Psoas muscle (tissue), 8 donors: ENCODE measurements around the gene PSPN. TPM values are rescaled to one million over a fixed set of nuclear protein-coding genes. Genes with fewer than 3 reads are reported as not detected.
A peak's percentile ranks its signal among the peaks of the same experiment; 100 is the strongest.

Experiments used
- ATAC-seq, 4 donors: fragments of 200-7000 bp; cut with Tn5 transposase; one replicate each; pipeline ENCODE4 v1.9.1; 2020; ENCODE audit warnings: moderate library complexity in 3 of 4, mild to moderate bottlenecking in 2 of 4
- DNase-seq, 2 donors: peaks; one replicate each; pipeline ENCODE4 v3.0.0-alpha.2; 2020
- H3K27ac ChIP-seq: fragments of 200-600 bp; one replicate; pipeline ENCODE4 v1.8.0; 2022
- H3K27me3 ChIP-seq, 3 donors: fragments of 200-600 bp in 1 of 3; one replicate each; pipeline versions ENCODE4 v1.6.1 to v1.8.0; 2013 to 2022; ENCODE audit warnings: low read length in 2 of 3, mild to moderate bottlenecking in 2 of 3, moderate library complexity in 1 of 3; ENCODE audit not compliant: insufficient read depth in 3 of 3
- H3K36me3 ChIP-seq, 2 donors: fragments of 200-600 bp in 1 of 2; one replicate each; pipeline versions ENCODE4 v1.6.1 to v1.8.0; 2013 to 2022; ENCODE audit warnings: low read depth in 1 of 2, mild to moderate bottlenecking in 1 of 2, moderate library complexity in 1 of 2; ENCODE audit not compliant: insufficient read depth in 1 of 2
- H3K4me1 ChIP-seq: fragments of 200-600 bp; one replicate; pipeline ENCODE4 v1.8.0; 2022
- H3K4me3 ChIP-seq: fragments of 200-600 bp; one replicate; pipeline ENCODE4 v1.8.0; 2022; ENCODE audit warnings: mild to moderate bottlenecking
- H3K9me3 ChIP-seq: fragments of 200-600 bp; one replicate; pipeline ENCODE4 v1.8.0; 2022
- WGBS, 3 donors: extraction: QIAGEN DNeasy Blood & Tissue Kit; methylation state at CpG; one replicate each; pipeline versions ENCODE4 v1.1.6 to v1.1.7; 2013; 5-methylcytosine and 5-hydroxymethylcytosine counted together
- intact Hi-C, 2 donors: fragments of 100-400 bp; cut with DNase I; formaldehyde crosslinking; loops; one replicate each; pipeline versions ENCODE4 v1.11.0 to v1.14.2; 2022
- polyA plus RNA-seq, 3 donors: library from polyadenylated mRNA; stranded (reverse); fragments of 200-250 nt; gene quantifications; one replicate each; pipeline ENCODE4 v1.2.3, GENCODE V29; 2013
- total RNA-seq, 4 donors: library from RNA; stranded (reverse); fragmentation: NEBNext Ultra II Directional in 2 of 4; extraction: Animal tissue kit (Norgen Biotek cat#: 25700) in 2 of 4; gene quantifications; one replicate each; pipeline versions ENCODE4 v1.2.1 to v1.2.4, GENCODE V29; 2021 to 2023
- TF ChIP-seq, protein P1 (sequence below): fragments of 200-600 bp; IDR thresholded peaks from one replicate; pipeline ENCODE4 v1.8.0; 2022; ENCODE audit warnings: antibody characterized with exemption
- donor health status: healthy with polysubstance abuse.
- donor health status: DM: no; HTN: no; CAD: no; lungs with moderate emphysema.
- donor health status: Bipolar disorder and iron deficiency.
- donor health status: healthy.
- donor health status: DM: yes; HTN: yes; CAD: no.
- donor health status: DM: no; HTN: no; CAD: no.
- donor health status: DM: no; HTN: no; CAD: no.
- donor health status: DM: yes; HTN: yes; CAD: no.

Gene PSPN
- total and polyA plus RNA-seq, 7 donors: 0.34 to 1.3 (median 0.69) TPM

DNA sequence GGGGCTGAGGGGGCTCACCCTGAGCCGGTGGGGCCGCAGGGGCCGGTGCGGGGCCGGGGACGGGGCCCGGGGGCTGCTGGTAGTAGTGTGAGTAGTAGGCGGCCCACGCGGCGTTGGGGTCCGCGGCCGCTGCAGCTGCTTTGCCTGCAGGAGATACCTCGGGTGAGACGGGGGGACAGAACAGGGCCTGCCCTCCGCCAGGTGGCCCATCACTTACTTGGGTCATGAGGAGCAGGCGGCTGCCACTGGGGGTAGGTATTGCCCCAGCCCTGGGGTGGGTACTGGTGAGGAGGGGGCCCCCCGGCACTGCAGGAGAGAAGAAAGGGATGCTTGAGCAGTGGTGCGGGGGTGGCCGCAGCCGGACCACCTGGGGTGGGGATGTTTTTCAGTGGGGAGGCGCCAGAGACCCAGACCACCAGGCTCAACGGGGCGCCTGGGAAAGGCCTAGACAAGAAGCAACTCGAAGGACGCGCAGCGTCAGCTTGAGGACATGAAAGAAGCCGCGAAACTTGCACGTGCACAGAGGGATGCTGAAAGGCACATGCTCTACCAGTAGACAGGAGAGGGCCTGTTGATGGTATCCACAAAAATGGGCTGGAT is 40.0 kb upstream of the PSPN start:
- ATAC-seq (no peak), DNase-seq (no peak)
- whole genome bisulfite sequencing, 3 donors: 88 to 93% (median 89%) methylated on average over 26 to 32 of the region's 32 CpGs
- no peaks in the 10 kb centered on the region for H3K27me3 ChIP-seq
- intact Hi-C loops: no loop called here
- H3K36me3 ChIP-seq: peaks cover 15 to 76% of the 10 kb centered on the region in 2 donors
- H3K27ac ChIP-seq: no peak overlapping the region
- no peaks in the 10 kb centered on the region for H3K4me1 ChIP-seq
- no peaks in the 10 kb centered on the region for H3K9me3 ChIP-seq
- TF ChIP-seq, protein P1, sequence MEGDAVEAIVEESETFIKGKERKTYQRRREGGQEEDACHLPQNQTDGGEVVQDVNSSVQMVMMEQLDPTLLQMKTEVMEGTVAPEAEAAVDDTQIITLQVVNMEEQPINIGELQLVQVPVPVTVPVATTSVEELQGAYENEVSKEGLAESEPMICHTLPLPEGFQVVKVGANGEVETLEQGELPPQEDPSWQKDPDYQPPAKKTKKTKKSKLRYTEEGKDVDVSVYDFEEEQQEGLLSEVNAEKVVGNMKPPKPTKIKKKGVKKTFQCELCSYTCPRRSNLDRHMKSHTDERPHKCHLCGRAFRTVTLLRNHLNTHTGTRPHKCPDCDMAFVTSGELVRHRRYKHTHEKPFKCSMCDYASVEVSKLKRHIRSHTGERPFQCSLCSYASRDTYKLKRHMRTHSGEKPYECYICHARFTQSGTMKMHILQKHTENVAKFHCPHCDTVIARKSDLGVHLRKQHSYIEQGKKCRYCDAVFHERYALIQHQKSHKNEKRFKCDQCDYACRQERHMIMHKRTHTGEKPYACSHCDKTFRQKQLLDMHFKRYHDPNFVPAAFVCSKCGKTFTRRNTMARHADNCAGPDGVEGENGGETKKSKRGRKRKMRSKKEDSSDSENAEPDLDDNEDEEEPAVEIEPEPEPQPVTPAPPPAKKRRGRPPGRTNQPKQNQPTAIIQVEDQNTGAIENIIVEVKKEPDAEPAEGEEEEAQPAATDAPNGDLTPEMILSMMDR: no peak
- H3K4me3 ChIP-seq: no peak overlapping the region

DNA sequence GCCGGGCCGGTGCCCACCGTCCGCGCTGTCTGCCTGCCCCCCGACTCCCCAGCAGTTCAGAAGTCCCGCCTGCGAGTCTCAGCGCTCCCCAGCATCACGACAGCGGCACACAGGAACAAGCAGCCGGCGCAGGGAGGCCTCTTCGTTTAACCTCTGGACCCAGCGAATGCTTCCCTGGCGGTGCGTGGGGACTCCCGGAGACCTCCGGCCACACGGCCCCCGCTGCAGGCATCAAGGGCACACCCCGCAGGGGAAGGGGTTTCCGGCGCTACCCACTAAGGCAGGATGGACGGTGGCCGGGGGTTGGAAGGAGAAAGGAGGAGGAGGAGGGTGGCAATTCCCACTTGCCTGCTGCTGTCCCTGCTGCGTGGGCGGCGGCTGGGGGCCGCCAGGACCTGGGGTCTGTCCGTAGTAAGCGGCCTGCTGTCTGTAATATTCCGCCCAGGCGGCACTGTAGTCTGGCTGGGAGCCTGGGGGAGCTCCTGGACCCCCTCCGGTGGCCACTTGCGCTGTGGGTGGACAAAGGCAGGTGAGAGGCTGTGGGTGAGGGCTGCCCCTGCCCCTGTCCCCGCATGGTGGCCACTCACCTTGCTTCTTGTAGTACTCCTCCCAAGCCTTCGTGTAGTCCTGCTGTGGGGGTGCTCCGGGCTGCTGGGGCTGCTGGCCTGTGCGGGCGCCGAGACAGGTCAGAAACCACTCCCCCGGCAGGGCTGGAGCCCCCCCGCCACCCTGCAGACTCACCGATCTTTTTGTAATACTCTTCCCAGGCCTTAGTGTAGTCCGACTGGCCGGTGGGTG is 39.3 kb upstream of the PSPN start:
- H3K9me3 ChIP-seq: no peaks in the 10 kb centered on the region
- 89 to 92% (median 90%) methylated on average over 41 to 47 of the region's 47 CpGs for WGBS, 3 donors
- H3K4me1 ChIP-seq: no peaks in the 10 kb centered on the region
- peaks cover 15 to 69% of the 10 kb centered on the region in 2 donors for H3K36me3 ChIP-seq
- ATAC-seq (no peak), DNase-seq (peak in 1 of 2 donors; percentile 50)
- H3K27ac ChIP-seq: no peak overlapping the region
- TF ChIP-seq, protein P1: no peak
- H3K4me3 ChIP-seq: no peak overlapping the region
- no peaks in the 10 kb centered on the region for H3K27me3 ChIP-seq
- intact Hi-C loops: no loop called here

DNA sequence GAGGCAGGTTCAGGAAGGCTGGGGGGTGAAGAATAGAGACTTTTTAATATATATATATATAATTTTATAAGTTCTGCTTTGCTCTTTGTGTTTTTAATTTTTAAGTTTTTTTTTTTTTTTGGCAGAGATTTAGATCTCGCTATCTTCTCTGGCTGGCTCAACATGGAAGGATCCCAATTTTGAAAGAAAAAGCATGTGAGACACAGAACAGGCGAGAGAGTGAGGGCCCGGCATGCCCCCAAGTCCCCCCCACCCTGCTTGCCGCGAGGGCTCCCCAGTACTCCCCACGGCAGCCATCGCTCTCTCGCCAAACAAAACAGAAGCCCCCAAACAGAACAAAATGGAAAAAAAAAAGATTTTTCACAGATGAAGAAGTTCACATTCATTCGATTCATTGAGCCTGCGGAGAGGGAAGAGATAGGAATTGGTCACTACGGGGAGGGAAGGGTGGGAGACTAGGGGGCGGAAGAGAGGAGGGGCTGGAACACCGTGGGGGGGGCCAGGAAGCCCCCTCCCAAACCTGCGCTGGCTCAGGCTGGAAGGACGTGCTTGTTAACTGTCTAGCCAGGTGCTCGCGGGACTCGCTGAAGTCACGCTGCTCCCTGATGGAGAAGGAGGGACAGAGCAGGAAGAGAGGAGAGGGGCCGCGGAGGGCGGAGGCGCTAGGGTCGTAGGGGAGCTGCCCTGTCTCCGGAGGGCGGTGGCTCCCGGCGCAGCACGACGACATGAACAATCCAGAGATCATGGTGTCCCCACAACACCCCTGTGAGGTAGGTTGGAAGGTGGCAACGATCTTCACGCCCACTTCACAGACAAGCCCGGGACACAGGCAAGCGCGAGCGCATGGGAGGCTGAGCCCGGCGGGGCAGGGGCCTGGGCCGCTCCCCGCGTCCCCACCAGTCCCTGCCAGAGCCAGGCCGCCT is 38.2 kb upstream of the PSPN start:
- Histone ChIP-seq H3K27me3 (no peaks in the 10 kb centered on the region), H3K4me3 (no peak overlapping the region), H3K9me3 (no peaks in the 10 kb centered on the region), H3K4me1 (no peaks in the 10 kb centered on the region), H3K27ac (no peak overlapping the region), H3K36me3 (peaks cover 15 to 59% of the 10 kb centered on the region in 2 donors)
- intact Hi-C loops: no loop called here
- no peak for DNase-seq
- 75 to 78% (median 76%) methylated on average over 39 to 42 of the region's 42 CpGs for WGBS, 3 donors
- ATAC-seq: no peak
- TF ChIP-seq, protein P1: no peak

DNA sequence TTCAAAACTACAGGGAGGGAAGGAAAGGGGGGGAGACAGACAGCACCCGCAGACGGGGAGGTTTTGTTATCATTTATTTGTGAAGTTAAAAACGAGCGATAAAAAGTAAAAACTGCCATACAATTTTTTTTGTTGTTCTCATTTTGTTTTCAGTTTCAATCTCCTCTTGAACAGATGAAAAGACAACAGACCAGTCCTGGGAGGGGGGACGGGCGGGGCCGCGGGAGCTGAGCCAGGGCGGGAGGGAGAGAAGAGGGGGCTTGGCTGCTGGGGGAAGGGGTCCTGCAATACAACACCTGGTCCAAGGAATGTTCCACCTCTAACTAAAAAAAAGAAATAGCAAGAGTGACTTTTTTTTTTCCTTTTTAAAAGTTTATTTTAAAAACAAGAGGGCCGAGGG is 37.6 kb upstream of the PSPN start:
- TF ChIP-seq, protein P1: no peak
- 72 to 76% (median 74%) methylated on average over 10 of the region's 10 CpGs for WGBS, 3 donors
- Histone ChIP-seq H3K36me3 (peaks cover 15 to 52% of the 10 kb centered on the region in 2 donors), H3K9me3 (no peaks in the 10 kb centered on the region), H3K4me3 (no peak overlapping the region), H3K27me3 (no peaks in the 10 kb centered on the region), H3K27ac (no peak overlapping the region), H3K4me1 (no peaks in the 10 kb centered on the region)
- DNase-seq (no peak), ATAC-seq (no peak)
- intact Hi-C loops: no loop called here
